ENCODE measurements around the gene POLR2H.

Gene POLR2H

GRCh38 chr3:184361532-184361931, at the start of gene POLR2H, which contains the start of gene CLCN2:
Gene POLR2H (plus strand): TSS chr3:184361710. CDS start chr3:184363493, 1,783 bp downstream.
Gene CLCN2 (minus strand): TSS chr3:184361605. CDS start chr3:184361479, 126 bp downstream.
- DNase-seq (ENCODE audit: low spot score) = peak; percentile 80

GRCh38 chr3:184314363-184314699, 47.2 kb upstream of the POLR2H start, which contains the start of gene EIF4G1:
Gene EIF4G1 (plus strand): TSS chr3:184314606. CDS start chr3:184315797, 1,191 bp downstream.
- DNase-seq (ENCODE audit: low spot score) = peak; percentile 96

GRCh38 chr3:184314700-184315542, 46.6 kb upstream of the POLR2H start:
- peak; percentile 89 for DNase-seq (ENCODE audit: low spot score)

- DNase-seq (ENCODE audit: low spot score) = no peak
Measured at GRCh38 chr3:184315543-184315867, 46.0 kb upstream of the POLR2H start.

- no peak for DNase-seq (ENCODE audit: low spot score)
Measured at GRCh38 chr3:184315871-184316661, 45.4 kb upstream of the POLR2H start.

- DNase-seq (ENCODE audit: low spot score) = no peak
Measured at GRCh38 chr3:184316792-184317191, 44.7 kb upstream of the POLR2H start.

- DNase-seq (ENCODE audit: low spot score) = no peak
Measured at GRCh38 chr3:184317201-184317600, 44.3 kb upstream of the POLR2H start.

- DNase-seq (ENCODE audit: low spot score) = peak; percentile 83
Measured at GRCh38 chr3:184320104-184320445, 41.4 kb upstream of the POLR2H start.

- no peak for DNase-seq (ENCODE audit: low spot score)
Measured at GRCh38 chr3:184321666-184322065, 39.8 kb upstream of the POLR2H start.

- DNase-seq (ENCODE audit: low spot score) = no peak
Measured at GRCh38 chr3:184322731-184323487, 38.6 kb upstream of the POLR2H start.

- no peak for DNase-seq (ENCODE audit: low spot score)
Measured at GRCh38 chr3:184323696-184324095, 37.8 kb upstream of the POLR2H start.

GRCh38 chr3:184325269-184325668, 36.2 kb upstream of the POLR2H start:
- no peak for DNase-seq (ENCODE audit: low spot score)

- DNase-seq (ENCODE audit: low spot score) = no peak
Measured at GRCh38 chr3:184325715-184326369, 35.7 kb upstream of the POLR2H start.

GRCh38 chr3:184327171-184327570, 34.3 kb upstream of the POLR2H start:
- DNase-seq (ENCODE audit: low spot score) = no peak

GRCh38 chr3:184328516-184328915, 33.0 kb upstream of the POLR2H start:
- DNase-seq (ENCODE audit: low spot score) = no peak

GRCh38 chr3:184332370-184333090, 29.0 kb upstream of the POLR2H start:
- no peak for DNase-seq (ENCODE audit: low spot score)

GRCh38 chr3:184333190-184333589, 28.3 kb upstream of the POLR2H start:
- DNase-seq (ENCODE audit: low spot score) = no peak

- DNase-seq (ENCODE audit: low spot score) = no peak
Measured at GRCh38 chr3:184333700-184334099, 27.8 kb upstream of the POLR2H start.

GRCh38 chr3:184334470-184335158, 26.9 kb upstream of the POLR2H start:
- no peak for DNase-seq (ENCODE audit: low spot score)

GRCh38 chr3:184335291-184335660, 26.2 kb upstream of the POLR2H start:
- DNase-seq (ENCODE audit: low spot score) = no peak
